Posterior cingulate gyrus (tissue), 11 donors: ENCODE data around the gene ULK3.

ENCODE experiments used
- DNase-seq, 10 donors: peaks; one replicate each; pipeline versions ENCODE4 v3.0.0 to v3.0.0-alpha.2; 2020 to 2021; ENCODE audit warnings: mixed read lengths in 3 of 10
- intact Hi-C: fragments of 100-400 bp; cut with DNase I; formaldehyde crosslinking; loops from one replicate; pipeline ENCODE4 v1.15.1; 2023

The ULK3 gene

DNA sequence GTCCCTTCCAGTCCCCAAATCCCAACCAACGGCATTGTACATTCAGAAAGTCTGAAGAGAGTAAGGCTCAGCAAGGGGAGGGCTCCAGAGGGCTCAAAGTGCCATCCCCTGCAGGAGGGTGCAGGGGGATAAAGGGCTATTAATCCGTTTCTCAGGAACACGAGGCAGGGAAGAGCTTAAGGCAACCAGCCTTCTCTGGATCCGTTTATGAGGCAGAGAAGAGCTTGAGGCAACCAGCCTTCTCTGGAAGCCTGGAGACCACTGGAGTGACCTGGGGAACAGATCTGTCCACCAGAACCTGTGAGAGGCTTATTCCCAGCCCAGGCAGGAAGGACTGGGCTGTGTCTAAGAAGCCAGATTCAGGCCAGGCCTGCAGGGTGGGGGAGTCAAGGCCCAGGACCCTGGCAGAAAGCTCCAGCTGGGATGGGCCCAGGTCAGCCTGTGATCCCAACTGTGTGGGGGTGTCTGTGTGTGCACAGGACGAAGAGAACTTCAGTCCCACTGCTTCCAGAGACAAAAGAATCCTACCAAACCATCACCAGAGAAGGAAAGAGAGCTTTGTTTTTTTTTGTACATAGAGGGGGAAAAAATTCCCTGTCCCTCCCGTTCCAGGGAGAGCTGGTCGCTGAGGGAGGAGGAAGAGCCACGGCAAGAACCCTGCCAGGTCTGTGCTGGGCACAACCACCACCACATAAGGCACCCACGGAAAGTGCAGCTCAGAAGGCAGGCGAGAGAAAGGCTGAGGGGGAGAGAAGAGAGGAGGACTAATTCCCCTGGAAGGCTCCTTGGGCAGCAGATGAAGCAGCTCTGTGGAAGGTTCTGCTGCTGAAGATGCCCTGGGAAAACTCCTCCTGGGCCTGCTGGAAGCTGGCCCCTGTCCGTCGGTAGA lies 1.6 kb upstream of the ULK3 start:
- intact Hi-C loops: loop anchor here (5.0 kb wide), 1 partner anchor 62 kb away; the partner anchor contains the start of gene CSK
- DNase-seq: no peak

DNA sequence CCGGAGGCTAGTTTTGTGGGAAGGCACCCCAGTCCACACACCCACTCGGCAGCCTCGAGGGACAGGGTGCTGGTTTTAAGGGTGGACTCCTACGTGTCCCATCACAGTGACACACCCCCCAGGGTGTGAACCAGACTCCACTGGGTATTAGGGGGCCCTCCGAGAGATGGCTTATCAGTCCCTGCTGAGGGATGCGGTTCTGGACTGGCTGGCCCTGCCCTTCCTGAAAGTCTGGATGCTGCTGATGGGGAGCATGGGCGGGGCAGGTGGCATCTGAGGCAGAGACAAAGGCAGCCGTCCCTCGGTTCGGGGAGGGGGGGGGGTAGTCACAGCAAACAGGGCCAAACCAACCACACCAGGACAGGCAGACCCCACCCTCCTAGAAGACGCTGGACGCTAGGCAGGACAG lies 939 bp upstream of the ULK3 start:
- no peak for DNase-seq
- intact Hi-C loops: loop anchor here (2.0 to 5.0 kb wide), 3 partner anchors 29 to 63 kb away; partner anchors contain the start of genes CSK, FAM219B and SCAMP2

- intact Hi-C loops: loop anchor here (2.0 to 5.0 kb wide), 3 partner anchors 29 to 63 kb away; partner anchors contain the start of genes CSK, FAM219B and SCAMP2
- DNase-seq: no peak
These were observed 481 bp upstream of the ULK3 start for GRCh38 chr15:74843445-74843828.

- DNase-seq: no peak
- intact Hi-C loops: loop anchor here (2.0 to 5.0 kb wide), 3 partner anchors 31 to 65 kb away; partner anchors contain the start of genes CSK, FAM219B and SCAMP2
These were observed 1.0 kb downstream of the ULK3 start for GRCh38 chr15:74841891-74842373.

DNA sequence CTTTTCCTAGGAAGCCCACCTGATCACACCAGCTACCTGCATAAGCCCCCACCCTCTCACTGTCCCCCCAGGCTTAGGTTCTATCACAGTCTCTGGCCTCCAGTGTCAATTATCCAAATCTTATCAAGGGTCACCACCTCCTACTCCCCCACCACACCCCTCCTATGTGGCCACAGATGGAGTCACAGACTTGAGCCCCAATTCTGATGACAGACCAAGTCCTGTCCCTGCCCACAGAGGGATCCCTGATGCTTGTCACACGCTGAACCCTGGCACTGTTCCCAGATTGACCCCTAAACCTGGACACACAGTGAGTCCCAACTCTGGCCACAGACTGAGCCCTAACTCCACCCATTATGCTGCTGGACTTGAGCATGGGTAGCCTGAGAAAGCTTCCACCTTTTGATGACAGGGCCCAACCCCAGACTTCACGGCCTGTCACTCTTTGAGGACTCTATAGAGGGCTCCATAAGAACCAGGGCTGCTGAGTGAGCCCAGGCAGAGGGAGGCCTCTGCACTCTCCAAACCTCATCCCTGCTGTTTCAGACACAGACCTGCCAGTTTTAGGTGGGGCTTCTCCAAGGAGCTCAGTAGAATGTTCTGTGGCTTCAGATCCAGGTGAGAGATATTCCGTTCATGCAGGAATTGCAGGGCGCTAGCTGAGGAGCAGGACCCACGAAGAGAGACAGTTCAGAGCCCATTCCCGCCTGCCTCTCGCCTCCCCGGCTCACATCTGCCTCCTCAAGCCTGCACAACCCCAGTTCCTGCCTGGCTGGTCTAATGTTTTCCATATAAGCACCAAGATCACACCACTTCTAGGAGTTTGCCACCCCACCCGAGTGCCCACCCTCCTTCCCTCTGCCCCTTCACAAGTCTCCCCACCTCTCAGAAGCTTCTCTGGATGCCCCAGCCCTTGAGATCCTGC lies 1.8 kb downstream of the ULK3 start:
- intact Hi-C loops: loop anchor here (5.0 kb wide), 1 partner anchor 59 kb away; the partner anchor contains the start of gene CSK
- no peak for DNase-seq

GRCh38 chr15:74839526-74840395 lies 3.2 kb downstream of the ULK3 start:
- intact Hi-C loops: loop anchor here (5.0 kb wide), 2 partner anchors 57 to 67 kb away; partner anchors contain the start of gene CSK
- DNase-seq: no peak

- intact Hi-C loops: loop anchor here (5.0 kb wide), 1 partner anchor 67 kb away; no protein-coding TSS in a partner anchor
- DNase-seq: no peak
These were observed 4.0 kb downstream of the ULK3 start for GRCh38 chr15:74838746-74839525.

DNA sequence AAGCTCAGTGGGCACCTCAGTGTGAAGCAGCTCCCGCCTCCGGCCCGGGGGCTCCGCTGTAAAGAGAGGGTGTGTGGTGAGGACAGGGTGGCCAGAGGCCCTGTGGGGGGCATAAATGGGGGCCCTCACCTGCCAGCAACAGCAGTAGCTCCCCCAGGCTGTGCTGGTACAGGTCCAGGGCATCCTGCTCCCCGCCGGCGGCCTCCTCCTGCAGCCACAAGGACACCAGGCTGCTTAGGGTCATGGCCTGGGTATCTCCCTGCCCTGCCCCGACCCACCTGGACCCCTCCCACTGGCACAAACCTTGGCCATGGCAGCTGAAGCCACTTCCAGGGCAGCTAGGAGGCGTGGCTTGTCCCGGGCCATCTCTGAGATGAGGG lies 4.8 kb downstream of the ULK3 start:
- DNase-seq: no peak
- intact Hi-C loops: loop anchor here (5.0 kb wide), 1 partner anchor 66 kb away; no protein-coding TSS in a partner anchor

- intact Hi-C loops: loop anchor here (5.0 kb wide), 1 partner anchor 65 kb away; no protein-coding TSS in a partner anchor
- no peak for DNase-seq
These were observed 5.3 kb downstream of the ULK3 start for GRCh38 chr15:74837482-74838136.

GRCh38 chr15:74836846-74837245 lies 6.1 kb downstream of the ULK3 start:
- intact Hi-C loops: loop anchor here (5.0 kb wide), 1 partner anchor 65 kb away; no protein-coding TSS in a partner anchor
- DNase-seq: no peak

- intact Hi-C loops: loop anchor here (5.0 kb wide), 1 partner anchor 63 kb away; no protein-coding TSS in a partner anchor
- DNase-seq: peak in 7 of 10 donors; percentile 49 to 90 (median 54)
These were observed 7.6 kb downstream of the ULK3 start for GRCh38 chr15:74835312-74835823.

- intact Hi-C loops: no loop called here
These were observed 9.4 kb downstream of the ULK3 start for GRCh38 chr15:74833376-74834107.

DNA sequence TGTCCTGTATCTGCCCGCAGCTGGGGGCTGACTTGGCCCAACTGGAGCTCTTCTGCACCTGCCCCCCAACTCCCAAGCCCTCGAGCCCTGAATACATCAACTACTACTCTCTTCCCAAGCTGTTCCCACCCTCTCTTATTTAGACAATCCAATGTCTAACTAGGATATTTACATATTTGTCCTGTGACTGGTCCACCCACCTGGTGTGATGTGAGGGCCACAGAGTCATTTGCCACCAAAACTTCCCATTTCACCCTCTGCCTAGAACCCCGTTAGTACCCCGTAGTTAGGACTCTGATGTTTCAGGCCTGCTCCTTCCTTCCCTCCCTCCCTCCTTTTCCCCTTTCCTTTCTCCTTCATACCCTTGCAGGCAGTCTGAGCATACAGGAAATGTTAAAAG lies 10.1 kb downstream of the ULK3 start:
- DNase-seq: no peak
- intact Hi-C loops: no loop called here

More at GRCh38 chr15:74833376-74834107, 9.4 kb downstream of the ULK3 start:
- DNase-seq: peak in 6 of 10 donors; percentile 27 to 92 (median 74)

DNA sequence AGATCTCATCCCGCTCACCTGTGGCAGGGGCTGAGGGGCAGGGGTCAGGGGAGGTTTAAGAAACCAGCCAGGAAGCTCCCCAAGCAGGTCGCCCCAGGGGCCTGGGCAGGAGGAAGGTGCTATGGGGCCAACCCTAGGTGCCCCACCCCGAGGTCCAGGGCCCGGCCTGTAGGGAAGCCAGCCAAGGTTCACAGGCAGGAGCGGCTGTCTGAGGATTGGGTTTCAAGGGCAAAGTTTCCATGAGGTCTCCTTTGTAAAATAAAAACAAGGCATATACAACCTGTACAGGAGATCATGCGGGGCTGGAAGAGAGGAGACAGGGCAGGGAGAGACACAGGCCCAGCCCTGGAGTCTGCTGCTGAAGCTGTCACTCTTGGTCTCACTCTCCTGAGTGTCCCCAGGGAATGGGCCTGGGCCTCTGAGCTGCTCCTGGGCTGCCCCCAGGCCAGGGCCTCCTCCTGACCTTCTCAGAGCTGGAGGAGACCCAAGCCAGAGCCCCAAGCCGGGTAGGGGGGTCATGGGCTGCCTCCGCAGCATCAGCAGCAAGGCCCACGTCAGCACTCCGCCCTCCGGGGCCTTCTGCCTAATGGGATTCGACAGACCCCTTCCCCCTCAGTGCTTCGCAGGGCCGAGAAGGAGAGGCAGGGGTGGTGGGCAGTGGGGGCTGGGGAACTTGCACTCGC lies 11.0 kb downstream of the ULK3 start:
- intact Hi-C loops: no loop called here

GRCh38 chr15:74830868-74831267 lies 12.1 kb downstream of the ULK3 start:
- DNase-seq: peak; percentile 56 to 96 (median 77)
- intact Hi-C loops: no loop called here

More for the DNA sequence above, 11.0 kb downstream of the ULK3 start:
- DNase-seq: no peak

DNA sequence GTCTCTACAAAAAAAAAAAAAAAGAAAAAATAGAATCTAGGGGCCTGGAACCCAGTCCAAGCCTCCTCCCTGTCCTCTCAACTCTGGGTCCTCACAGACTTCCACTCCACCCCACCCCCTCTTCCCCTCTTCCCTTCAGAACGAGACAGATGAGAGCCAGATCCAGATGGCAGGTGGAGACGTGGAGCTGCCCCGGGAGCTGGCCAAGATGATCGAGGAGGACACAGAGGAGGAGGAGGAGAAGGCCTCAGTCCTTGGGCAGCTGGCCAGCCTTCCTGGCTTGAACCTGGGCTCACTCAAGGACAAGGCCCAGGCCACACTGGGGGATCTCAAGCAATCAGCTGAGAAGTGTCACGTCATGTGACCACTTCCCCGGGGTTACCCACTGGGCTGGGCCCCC lies 13.0 kb downstream of the ULK3 start:
- intact Hi-C loops: no loop called here
- DNase-seq: no peak
